Activated CD4-positive, alpha-beta T cell treated with anti-CD3 and anti-CD28 coated beads, Interleukin-2, amount 50 U/mL, for 1 hour (primary cell): ENCODE data around the gene BCAM.
"Not testable (repeated sequence)": the region's sequence is repeated elsewhere in the genome, so short reads cannot be mapped to it uniquely, and the experiment has no call there.

Experiments used
- DNase-seq: peaks from one replicate; pipeline ENCODE4 v3.0.0-alpha.2; 2020

The BCAM gene

DNA sequence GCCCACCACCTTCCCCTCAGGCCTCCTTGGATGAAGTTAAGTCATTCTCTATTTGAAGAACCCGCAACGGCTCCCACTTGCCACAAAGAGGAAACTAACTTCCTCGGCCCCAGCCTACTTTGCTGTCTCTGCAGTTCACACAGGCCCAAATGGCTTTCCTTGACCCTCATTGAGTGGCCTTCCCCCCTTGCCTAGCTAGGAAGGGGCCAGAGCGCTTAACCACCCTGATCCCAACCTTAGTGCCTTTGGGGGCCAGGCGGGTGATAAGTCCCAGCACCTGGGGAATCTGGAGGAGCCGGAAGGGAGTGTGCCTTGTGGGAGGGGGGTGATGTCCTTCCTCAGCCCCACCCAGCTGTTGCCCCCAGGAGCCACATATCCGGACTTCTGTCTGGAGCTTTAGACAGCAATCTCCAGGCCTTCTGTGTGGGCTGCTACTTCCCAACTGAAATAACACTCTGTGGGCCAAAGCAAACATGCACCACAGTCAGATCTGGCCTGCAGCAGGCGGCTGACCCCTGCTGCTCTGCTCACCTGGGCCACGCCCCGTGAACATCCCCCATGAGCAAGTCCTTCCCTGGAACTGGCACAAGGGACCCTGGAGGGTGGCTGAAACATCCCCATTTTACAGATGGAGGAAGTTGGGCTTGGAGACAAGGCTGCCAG is 47.6 kb downstream of the BCAM start:
- no peak for DNase-seq

GRCh38 chr19:44857837-44858236 is 48.9 kb downstream of the BCAM start:
- DNase-seq = no peak

- DNase-seq = not testable (repeated sequence)
These were observed 52.7 kb downstream of the BCAM start for GRCh38 chr19:44861576-44861975.

GRCh38 chr19:44863990-44864389 is 55.1 kb downstream of the BCAM start:
- no peak for DNase-seq

GRCh38 chr19:44865196-44865767 is 56.4 kb downstream of the BCAM start:
- DNase-seq = no peak

GRCh38 chr19:44866664-44867063 is 57.8 kb downstream of the BCAM start:
- no peak for DNase-seq

DNA sequence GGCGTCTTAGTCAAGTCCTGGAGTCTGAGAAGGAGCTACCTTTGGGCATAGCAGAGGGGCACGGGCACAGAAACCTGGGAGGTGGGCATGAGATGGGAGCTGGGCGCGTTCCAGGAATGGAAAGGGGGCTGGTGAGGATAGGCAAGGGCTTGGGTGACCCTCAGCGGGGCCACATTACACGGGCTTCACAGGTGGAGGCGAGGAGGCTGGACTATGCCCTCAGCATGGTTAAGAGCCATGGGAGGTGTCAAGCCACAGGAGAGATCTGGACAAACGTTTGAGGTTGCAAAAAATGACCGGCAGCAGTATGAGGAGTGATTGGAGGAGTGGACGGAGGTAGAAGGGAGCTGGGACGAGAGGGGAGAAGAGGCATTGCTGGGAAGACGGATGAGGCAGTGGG is 58.7 kb downstream of the BCAM start:
- DNase-seq = no peak

DNA sequence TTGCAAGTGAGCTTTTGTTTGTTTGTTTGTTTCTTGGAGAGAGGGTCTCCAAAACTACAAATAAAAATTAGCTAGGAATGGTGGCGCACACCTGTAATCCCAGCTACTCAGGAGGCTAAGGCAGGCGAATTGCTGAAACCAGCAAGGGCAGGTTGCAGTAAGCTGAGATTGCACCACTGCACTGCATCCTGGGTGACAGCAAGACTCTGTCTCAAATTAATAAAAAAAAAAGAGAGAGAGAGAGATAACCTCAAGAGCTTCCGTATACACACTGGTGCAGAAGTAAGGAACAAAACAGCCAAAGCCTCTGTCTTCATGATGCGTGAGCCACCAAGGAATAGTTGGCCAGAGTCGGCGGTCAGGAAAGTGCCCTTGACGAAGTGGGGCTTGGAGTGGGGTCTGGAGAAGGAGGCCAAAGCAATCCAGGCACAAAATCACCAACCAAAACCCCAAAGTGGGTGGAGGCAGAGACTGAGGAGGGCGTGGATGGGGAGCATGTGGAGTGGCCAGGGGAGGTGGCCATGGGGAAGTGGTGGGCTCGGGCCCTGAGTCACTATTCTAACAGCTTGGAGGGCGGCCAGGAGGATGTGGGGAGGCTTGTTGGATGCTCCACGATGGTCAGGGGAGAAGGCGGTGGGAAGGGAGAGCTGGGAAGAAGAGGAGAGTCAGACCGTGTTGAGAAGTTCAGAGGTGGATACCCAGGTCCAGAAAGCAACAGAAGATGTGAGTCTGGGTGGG is 61.0 kb downstream of the BCAM start:
- no peak for DNase-seq
